Hepatocyte (in vitro differentiated cells): ENCODE results near the gene CNOT11.

Source experiments
- CTCF ChIP-seq: fragments of 200-600 bp; sonication (generic); IDR thresholded peaks from 2 replicates; pipeline ENCODE4 v1.5.1; 2016; ENCODE audit warnings: antibody characterized with exemption, mild to moderate bottlenecking; ENCODE audit not compliant: poor library complexity
- EZH2phosphoT487 ChIP-seq: fragments of 200-600 bp; sonication (generic); IDR thresholded peaks from one replicate; pipeline ENCODE4 v1.6.1; 2018; ENCODE audit warnings: antibody characterized with exemption, mild to moderate bottlenecking, low read depth, moderate library complexity; ENCODE audit not compliant: unreplicated experiment, severe bottlenecking

- TF ChIP-seq EZH2phosphoT487 (no peak), CTCF (no peak)
Observed at GRCh38 chr2:101234169-101234938, 18.3 kb upstream of the CNOT11 start.
